Activated T-cell treated with anti-CD3 and anti-CD28 coated beads for 4 hours (primary cell): ENCODE measurements around the gene GNPTG.

Source experiments
- DNase-seq: peaks from one replicate; pipeline ENCODE4 v3.0.0-alpha.2; 2020

The GNPTG gene

DNA sequence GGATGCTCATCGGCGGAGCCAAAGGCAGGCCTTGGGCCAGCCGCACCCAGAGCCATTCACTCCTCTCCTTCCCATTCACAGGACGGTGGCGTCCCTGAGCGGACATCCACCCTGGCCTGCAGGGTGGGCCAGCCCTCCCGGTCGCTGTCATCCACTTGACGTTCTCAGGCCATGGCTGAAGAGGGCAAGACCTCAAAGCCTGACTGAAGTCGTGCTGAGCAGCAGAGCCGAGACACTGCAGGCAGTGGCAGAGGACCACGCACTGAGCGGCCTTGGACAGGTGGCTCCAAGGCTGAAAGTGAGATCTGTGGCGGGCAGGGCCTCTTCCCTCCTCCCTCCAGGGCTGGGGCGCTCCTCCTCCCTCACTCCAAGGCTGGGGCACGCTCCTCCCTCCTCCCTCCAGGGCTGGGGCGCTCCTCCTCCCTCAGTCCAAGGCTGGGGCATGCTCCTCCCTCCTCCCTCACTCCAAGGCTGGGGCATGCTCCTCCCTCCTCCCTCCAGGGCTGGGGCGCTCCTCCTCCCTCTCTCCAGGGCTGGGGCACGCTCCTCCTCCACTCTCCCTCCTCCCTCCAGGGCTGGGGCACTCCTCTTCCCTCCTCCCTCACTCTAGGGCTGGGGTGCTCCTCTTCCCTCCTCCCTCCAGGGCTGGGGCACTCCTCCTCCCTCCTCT, 24.1 kb downstream of the GNPTG start:
- DNase-seq: no peak

DNA sequence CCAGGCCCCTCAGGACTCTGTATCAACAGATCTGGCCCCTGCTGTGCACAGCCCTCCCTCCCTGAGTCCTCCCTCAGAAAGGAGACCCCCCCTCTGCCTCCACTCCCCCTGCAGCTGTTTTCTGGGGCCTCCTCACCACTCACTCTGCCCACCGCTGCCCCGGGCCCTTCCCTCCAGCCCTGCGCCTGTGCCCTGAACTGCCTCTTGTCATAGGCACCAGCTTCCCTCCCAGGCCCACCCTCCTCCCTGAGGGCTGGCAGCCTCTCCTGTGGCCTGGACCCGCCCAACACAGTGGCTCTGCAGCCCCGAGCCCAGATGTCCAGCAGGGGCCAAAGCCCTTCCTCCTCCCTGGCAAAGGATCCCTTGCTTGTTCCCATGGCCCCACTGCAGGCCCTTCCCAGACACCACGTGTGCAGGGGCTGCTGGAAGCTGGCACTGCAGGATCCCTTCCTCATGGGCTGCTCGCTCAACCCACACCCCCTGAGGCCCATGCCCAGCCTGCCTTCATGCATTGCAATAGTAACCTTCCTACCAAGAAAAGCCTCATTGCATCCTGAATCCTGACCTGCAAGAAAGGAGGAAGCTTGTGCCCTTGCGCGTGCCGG, 25.8 kb downstream of the GNPTG start:
- DNase-seq: no peak

DNA sequence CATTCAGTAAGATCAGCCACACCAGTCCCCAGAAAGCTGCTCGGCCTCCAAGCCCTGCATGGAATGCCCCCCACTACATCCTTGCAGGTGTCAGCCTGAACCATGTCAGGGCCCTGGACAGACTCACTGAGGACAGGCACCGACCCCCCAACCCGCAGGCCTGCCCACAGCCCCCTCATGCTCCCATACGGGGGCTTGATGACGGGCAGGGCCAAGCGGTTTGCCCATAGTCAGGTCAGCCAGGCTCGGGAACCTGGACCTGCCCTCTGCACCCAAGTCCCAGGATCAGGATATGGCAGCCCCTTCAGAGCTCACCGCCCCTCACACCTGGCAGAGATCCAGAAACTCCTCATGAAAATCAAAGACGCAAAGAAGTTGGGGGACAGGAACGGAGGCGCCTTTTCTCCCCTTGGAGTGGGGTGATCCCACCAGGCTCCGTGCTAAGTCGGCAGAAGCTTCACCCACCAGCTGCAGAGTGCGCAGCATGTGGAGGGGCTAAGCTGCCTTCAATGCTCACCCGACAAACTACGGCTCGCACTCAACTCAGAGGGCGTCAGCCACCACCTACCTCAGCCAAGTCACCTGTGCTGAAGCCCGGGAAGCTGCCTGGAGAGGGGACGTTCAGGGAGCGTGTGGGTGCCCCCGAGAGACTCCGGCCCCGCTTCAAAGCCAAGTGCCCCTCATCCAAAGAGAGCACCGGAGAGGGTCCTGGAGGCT, 26.5 kb downstream of the GNPTG start:
- DNase-seq: no peak

DNA sequence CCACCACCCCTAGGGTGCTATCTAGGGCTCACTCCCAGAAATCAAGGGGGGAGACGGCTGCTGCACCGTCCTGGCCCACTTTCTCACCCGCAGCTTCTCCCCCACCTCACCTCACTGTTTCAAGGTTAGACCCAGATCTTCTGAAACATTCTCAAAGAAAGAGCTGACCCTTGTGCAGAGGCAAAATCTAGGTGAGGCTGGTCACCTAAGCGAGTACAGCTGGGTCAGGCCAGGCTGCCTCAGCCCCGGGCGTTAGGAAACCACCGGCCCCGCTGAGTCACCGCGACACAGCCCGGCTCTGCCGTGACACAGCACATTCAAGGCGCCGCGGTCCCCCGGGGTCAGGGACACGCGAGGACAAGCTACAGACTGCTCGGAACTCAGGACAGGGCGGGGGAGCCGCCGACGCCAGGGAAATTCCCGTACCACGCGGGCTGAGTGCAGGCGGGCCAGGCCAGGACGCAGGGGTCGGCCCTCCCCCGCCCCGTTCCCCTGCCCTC, 27.1 kb downstream of the GNPTG start:
- peak; percentile 43 for DNase-seq

DNA sequence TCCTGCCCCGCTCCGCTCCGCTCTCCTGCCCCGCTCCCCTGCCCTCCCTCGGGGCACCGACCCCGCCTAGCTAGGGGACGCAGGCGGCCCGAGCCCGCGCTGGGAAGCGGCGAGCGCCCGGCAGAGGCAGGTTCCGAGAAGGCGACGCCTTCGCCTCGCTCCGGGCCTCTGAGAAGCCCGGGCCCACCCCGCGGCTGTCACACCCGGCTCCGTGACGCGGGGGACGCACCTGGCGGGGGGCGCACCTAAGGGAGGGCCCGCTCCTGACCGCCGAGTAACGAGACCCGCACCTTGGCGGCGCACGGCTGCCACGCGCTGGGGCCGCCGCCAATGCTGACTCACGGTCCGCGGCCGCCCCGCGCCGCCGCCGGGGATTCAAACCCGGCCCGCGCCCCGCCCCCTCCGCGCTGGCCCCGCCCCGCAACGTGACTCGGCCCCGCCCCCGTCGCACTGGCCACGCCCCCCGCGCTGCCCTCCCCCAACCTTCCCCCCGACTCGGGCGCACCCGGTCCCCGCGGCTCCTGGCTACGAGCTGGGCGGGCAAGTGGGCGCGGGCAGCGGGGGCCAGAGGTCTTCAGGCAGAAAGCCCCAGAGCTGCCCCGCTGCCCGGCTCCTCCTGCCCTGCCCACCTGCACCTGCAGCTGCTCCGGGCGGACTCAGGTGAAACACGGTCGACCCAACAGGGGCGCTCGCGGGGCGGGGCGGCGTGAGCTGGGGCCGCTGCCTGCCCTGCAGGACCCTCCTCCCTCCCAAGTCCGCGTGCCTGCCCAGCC, 27.8 kb downstream of the GNPTG start:
- peak; percentile 65 for DNase-seq

DNA sequence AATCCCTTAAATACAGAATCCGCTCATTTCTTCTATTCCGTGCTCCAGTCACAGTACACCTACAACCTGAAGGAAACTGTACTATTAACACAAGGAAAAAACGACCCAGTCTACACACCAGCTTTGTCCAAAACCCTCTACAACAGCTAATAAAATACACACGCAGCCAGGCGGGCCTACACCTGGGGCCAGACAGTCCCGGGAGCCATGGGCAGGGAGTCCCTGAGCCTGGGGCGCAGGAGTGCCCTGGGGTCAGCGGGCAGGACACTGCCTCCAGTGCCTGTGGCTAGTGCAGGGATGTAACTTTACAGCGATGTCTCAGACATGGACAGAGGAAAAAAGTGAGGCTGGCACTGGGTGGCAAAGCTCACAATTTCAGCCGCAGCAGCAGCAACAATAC, 28.5 kb downstream of the GNPTG start:
- no peak for DNase-seq

DNA sequence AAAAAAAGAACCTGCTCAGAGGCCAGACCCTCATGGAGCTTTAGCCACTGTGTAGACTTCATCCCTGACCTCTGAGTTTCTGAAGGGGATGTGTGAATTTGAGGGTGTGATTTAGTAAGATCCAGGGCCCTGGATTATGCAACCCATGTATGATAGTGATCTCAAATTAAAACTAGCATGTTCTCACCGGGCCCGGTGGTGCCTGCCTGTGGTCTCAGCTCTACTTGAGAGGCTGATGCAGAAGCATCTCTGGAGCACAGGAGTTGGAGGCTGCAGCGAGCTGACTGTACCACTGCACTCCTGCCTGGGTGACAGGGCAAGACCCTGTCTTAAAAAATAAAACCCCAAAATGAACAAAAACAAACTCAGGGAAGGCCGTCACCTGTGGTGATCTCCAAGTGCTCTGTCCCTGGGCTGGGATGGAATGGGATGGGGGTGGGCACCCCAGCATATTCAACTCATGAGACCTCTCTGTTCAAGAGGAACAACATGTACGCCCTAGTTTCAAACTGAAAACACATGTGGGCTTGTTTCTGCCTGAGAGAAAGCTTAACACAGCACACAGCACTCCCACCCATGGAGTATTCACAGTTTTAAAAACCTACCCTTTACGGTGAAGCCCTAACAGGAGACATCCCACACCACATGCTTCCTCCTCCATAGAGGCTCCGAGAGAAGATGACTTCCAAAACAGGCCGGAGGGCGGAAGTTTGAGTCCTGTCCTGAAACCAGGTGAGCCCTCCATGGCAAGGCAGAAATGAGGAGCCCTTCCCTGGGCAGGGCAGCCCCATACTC, 30.1 kb downstream of the GNPTG start:
- DNase-seq: no peak

DNA sequence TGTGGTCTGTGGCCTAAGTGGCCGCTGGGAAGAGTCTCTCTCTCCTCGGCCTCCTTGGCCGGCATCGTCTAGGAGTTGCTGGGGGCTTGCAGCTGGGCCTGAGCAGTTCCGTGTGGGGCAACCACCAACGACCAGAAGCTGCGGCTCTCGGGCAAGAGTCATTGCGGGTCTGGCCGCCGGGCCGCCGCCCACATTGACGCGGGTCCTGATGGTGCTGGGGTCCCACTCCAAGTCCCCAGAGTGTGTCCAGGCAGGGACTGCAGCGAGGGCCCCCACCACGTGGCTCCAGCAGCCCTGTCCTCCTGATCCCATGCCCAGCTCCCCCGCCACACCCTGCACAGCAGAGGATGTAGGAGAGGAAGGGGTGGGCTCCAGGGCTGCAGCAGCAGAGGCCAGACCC, 31.8 kb downstream of the GNPTG start:
- no peak for DNase-seq

DNA sequence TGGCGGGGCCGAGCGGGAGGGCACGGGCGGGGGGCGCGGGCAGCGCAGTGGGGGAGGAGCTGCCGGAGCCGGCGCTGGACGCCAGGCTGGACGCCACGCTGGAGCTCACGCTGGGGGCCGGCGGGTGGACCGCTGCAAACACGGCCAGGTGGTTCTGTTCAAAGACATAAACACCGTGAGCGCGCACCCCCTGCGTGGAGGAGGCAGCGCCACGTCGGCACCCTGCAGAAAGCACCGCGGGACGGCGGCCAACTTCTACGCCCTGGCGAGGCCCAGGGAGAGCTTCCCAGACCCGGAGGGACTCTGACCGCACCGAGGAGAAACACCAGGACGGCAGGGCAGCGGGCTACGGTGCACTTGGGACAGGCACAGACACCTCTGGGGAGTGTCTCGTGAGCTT, 33.5 kb downstream of the GNPTG start:
- no peak for DNase-seq

DNA sequence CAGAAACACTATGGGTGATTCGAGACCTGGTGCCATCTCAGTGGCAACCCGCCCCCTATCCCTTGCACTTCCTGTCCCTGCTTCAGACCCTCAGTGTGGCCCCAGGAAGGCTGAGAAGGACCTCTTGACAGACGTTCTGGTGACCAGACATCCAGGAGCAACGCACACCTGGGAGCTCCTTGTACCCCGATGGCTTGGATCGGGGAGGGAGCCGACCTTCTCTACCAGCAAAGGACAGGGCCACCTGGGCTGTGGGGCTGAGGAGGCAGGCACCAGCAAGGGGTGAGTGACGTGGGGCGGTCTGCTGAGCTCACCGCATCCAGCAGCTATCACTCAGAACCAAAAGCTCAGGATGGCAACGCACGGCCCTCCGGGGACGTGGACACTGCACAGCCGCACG, 35.6 kb downstream of the GNPTG start:
- no peak for DNase-seq

DNA sequence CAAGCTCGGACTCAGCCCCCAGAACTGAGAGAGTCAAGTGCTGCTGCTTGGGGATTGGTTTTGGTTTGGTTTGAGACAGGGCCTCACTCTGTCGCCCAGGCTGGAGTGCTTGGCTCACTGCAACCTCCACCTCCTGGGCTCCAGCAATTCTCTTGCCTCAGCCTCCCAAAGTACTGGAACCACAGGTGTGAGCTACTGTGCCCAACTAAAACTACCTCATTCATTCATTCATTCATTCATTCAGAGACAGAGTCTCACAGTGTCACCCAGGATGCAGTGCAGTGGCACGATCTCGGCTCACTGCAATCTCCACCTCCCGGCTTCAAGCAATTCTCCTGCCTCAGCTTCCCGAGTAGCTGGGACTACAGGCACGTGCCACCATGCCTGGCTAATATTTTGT, 38.0 kb downstream of the GNPTG start:
- DNase-seq: no peak

DNA sequence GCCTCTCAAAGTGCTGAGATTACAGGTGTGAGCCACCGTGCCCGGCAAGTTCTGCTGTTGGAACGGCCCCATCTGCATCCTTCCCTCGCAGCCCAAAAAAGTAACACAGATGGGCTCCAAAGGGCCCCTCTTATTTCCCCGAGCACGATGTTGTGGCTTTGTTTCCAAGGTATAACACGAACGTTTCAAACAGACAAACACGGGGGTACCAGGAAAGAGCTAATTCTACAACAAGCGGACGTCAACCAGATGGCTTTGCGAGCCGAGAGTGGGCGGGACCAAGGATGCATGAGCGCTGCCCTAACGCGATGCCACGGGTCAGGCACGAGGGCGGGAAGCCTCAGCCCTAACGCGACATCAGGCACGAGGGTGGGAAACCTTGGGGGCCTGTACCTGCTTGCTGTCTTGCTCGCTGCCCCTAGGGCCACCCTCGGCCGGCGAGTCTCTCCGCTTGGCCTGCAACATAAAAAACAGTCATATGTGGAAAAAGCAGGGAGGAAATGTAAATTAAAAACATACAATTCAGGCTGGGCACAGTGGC, 38.6 kb downstream of the GNPTG start:
- DNase-seq: no peak

DNA sequence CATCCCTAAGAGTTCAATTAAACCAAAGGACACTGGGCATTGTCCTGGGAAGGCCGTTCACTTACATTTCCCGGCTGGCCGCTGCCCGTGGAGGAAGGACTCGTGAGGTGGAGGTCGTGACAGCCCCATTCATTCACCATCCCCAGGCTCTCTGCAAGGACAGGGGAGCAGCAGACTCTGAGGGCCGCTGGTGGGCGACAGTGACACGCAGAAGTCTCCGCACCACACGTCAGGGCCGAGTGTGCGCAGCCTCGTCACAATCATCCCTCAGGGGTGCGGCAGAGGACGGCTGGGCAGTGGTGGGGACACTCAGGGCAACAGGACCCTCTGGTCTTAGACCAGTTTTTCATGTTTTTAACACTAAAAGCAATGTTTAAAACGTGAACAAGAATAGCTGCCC, 41.1 kb downstream of the GNPTG start:
- DNase-seq: no peak

DNA sequence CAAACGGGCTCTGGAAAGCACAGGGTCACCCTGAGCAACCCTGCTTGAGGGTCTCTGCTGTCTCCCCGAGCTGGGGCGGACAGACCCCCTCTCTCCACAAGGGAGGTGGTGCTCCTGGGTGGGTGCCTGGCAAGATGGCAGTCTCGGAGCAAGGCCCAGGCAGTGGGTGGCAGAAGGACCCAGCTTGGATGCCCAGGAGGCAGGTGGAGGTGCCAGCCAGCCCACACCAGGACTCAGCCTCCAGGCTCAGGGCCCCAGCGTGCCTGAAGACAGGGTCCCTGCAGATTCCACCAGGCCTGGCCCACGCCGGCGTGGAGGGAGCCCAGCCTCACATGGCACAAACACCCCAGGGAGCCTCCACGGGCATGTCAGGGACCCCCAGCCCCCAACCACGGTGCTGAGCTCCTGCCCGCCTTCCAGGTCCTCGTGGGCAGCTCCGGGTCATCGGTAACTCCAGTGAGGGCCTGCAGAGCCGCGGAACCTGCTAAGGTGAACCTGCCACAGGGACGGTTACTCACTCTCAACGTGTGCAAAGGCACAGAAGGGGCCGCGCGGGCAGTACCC, 42.0 kb downstream of the GNPTG start:
- DNase-seq: no peak

DNA sequence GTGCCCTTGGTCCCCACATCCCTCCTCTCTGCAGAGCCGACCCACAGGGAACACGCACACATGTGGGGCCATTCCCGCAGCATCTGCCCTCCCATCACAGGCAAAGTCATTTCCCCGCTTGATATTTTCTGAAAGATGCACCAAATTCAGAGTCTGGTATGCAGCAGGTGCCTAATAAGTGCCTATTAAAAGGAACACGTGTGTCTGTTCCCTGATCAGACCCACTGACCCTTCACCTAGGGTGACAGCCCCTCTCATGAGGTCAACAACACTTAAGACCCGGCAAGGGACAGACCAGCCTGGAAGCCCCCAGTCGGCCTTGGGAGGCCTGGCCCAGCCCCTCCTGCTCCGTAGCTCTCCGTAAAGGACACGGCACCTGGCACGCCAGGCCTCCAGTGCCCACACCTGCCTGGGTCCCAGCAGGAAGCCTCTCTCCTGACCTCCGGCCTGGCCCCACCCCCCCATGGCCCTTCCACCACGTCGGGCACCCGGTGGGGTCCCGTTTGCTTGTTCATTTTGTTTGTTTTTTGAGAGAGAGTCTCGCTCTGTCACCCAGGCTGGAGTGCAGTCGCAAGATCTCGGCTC, 42.7 kb downstream of the GNPTG start:
- no peak for DNase-seq

DNA sequence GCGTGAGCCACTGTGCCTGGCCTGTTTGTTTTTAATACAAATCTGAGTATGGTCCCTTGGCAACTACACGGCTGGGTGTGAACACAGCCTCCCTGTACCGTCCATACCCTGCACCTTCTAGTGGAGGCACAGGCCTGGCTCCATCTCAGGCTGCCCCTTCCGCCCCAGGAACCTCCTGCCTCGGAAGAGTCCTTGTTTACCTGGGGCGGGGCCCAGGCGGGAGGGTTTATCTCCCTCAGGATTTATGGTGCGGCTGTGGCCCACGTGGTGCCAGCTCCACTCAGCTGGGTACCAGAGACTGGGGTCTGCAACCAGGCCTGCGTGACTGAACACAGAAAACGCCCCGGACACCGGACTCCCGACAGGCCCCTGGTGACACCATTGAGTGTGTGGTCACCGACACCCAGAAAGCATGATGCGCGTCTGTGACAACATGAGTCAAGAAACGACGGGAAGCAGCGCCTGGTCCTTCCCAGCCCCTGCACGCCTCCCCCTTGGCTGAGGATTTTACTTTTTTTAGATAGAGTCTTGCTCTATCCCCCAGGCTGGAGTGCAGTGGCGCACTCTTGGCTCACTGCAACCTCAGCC, 43.8 kb downstream of the GNPTG start:
- DNase-seq: no peak

DNA sequence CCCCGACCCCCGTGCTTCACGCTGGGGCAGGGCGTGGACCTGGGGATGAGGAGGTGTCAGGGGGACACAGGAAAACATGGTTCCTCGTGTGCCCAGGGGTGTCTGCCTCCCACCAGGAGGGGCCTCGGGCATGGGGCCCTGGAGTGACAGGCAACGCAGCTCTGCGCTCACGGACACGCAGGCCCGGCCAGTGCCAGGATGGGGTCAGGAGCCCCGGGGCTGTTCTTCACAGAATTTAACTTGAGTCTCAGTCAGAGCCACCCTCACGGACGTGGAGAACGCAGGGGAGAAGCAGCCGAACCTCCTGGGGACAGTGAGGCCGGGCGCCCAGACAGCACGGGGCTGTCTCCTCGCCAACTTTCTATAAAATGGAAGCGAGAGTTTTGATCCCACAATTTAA, 46.0 kb downstream of the GNPTG start:
- DNase-seq: no peak

DNA sequence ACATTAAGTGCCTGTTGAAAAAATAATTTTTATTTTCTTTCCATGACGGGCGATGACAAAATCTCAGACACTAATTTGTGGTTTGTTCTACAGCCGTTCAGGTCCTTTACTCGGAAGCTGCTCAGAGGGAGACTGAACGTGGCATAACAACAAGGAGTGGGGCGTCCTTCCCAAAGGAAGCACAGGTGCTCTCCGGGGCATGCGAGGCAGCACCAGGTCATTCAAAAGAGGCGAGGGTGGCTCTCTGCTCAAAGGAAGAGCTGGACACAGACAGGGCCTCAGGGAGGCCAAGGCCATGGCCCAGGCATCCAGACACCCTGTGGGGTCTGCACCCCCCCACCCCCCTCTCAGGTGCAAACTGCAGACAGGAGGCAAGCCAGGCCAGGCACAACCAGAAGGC, 46.6 kb downstream of the GNPTG start:
- no peak for DNase-seq

DNA sequence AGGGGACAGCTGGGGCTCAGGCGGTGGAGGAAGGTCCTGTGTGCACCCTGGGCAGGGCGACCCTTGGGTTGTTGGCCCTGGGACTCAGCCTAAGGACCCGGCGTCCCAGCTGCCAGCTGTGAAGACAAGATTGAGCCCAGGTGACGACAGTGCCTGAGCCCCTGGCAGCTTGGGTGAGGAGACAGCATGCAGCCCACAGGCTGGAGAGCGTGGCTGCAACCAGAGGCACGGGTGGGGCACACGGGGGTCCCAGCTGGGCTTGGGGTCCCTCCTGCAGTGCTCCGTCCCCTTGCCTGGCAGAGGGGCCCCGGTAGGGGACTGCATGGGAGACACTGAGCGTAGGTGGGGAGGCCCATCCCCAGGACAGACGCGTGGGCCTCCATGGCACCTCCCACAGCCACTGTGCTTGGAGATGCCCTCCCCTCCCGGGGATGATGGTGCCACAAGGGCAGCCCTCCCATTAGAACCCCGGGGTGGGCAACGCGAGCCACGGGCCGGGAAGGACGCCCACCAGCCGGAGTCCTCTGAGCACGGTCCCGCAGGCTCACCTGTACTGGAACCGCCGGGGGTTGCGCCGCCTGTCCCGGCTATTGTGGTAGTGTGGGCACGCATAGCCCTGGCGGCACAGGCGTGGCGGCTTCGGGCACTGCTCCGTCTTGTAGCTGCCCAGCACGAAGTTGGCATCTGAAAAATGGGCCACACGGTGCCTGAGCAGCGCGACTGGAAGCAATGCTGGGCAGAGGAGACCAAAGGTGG, 47.3 kb downstream of the GNPTG start:
- no peak for DNase-seq

DNA sequence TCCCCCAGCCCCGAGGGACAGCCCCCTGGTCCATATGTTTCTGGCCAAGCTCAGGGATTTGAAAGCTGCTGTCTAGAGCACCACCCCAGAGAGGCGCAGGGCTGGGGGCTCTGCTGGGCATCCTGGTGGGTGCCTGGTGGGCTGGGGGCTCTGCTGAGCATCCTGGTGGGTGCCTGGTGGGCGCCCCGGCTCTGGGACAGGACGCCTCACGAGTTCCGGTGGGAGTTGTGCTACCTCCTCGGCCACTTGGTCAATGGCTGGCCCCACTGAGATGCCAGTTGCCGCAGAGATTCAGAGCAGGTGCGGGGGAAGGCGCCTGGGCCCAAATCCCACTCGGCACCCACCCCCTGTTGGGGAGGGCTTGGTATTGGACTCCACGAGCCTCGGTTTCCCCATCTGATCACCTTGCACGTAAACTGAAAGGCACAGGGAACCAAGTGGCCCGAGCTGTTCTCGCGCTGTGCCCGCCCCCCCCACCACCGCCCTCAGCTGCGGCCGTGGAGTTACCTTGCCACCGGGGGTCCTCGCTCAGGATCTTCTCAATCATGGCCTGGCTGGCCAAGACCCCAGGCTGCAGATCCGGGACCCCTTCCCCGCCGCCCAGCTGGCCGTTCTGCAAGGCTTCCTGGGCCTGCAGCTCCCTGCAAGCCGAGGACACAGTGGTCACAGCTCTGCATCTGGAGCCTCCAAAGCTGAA, 49.5 kb downstream of the GNPTG start:
- no peak for DNase-seq
